Omental fat pad (tissue), 4 donors: ENCODE measurements around the gene PMEPA1. TPM values are rescaled to one million over a fixed set of nuclear protein-coding genes. Genes with fewer than 3 reads are reported as not detected.

ENCODE experiments used
- ATAC-seq: fragments of 150-250 bp; one replicate; pipeline ENCODE4 v1.9.1; 2016; ENCODE audit warnings: mild to moderate bottlenecking, moderate library complexity; ENCODE audit not compliant: low FRiP score
- DNase-seq: peaks from one replicate; pipeline ENCODE4 v3.0.0-alpha.2; 2019; ENCODE audit warnings: low spot score
- CTCF ChIP-seq, 3 donors: fragments of 450-650 bp; IDR thresholded peaks; one replicate each; pipeline ENCODE4 v1.5.1; 2016 to 2017; ENCODE audit warnings: antibody characterized with exemption in 3 of 3, mild to moderate bottlenecking in 3 of 3, moderate library complexity in 2 of 3
- total RNA-seq, 4 donors: library from RNA; depleted of rRNA; stranded (reverse); fragments of >200 nt; gene quantifications; one replicate each; pipeline ENCODE4 v1.1.0, GENCODE V29; 2016

PMEPA1 gene
- total RNA-seq, 4 donors from 2014 or later, result 10.4 to 42.7 (median 18.9) TPM

- ATAC-seq (no peak), DNase-seq (no peak)
- no peak for TF ChIP-seq CTCF (IDR thresholded peaks at IDR 0.05)
These were observed 41.7 kb downstream of the PMEPA1 start for GRCh38 chr20:57667924-57668782.

GRCh38 chr20:57667388-57667787 lies 42.4 kb downstream of the PMEPA1 start:
- no peak for TF ChIP-seq CTCF (IDR thresholded peaks at IDR 0.05)
- DNase-seq (no peak), ATAC-seq (no peak)

- DNase-seq, result no peak
- no peak for TF ChIP-seq CTCF (IDR thresholded peaks at IDR 0.05)
- no peak for ATAC-seq
These were observed 43.0 kb downstream of the PMEPA1 start for GRCh38 chr20:57666834-57667157.

GRCh38 chr20:57666106-57666833 lies 43.5 kb downstream of the PMEPA1 start:
- ATAC-seq (no peak), DNase-seq (no peak)
- no peak for TF ChIP-seq CTCF (IDR thresholded peaks at IDR 0.05)

- DNase-seq (no peak), ATAC-seq (no peak)
- no peak for TF ChIP-seq CTCF (IDR thresholded peaks at IDR 0.05)
These were observed 44.2 kb downstream of the PMEPA1 start for GRCh38 chr20:57665589-57665971.

GRCh38 chr20:57664924-57665588 lies 44.8 kb downstream of the PMEPA1 start:
- ATAC-seq, result no peak
- no peak for DNase-seq
- no peak for TF ChIP-seq CTCF (IDR thresholded peaks at IDR 0.05)
